Esophagus (tissue), 2 donors: ENCODE measurements around the gene PSME1. TPM values are rescaled to one million over a fixed set of nuclear protein-coding genes. Genes with fewer than 3 reads are reported as not detected.

Source experiments
- H3K27ac ChIP-seq, 2 donors: one replicate each; pipeline ENCODE4 v1.5.1; 2013; ENCODE audit warnings: low read depth in 2 of 2, mild to moderate bottlenecking in 2 of 2, inconsistent platforms in 1 of 2, low read length in 1 of 2, moderate library complexity in 1 of 2
- H3K27me3 ChIP-seq, 2 donors: one replicate each; pipeline ENCODE4 v1.6.1; 2013; ENCODE audit warnings: low read length in 2 of 2, control low read depth in 1 of 2, mild to moderate bottlenecking in 1 of 2; ENCODE audit not compliant: insufficient read depth in 2 of 2, control insufficient read depth in 1 of 2
- H3K36me3 ChIP-seq, 2 donors: one replicate each; pipeline ENCODE4 v1.6.1; 2013; ENCODE audit warnings: low read length in 1 of 2; ENCODE audit not compliant: control insufficient read depth in 2 of 2, insufficient read depth in 2 of 2
- H3K4me1 ChIP-seq, 2 donors: one replicate each; pipeline ENCODE4 v1.6.1; 2013; ENCODE audit warnings: low read length in 1 of 2; ENCODE audit not compliant: control insufficient read depth in 2 of 2, insufficient read depth in 2 of 2
- H3K4me3 ChIP-seq, 2 donors: one replicate each; pipeline ENCODE4 v1.5.1; 2013; ENCODE audit warnings: low read length in 2 of 2, mild to moderate bottlenecking in 2 of 2, low read depth in 1 of 2, moderate library complexity in 1 of 2
- H3K9me3 ChIP-seq, 2 donors: one replicate each; pipeline ENCODE4 v1.6.1; 2013; ENCODE audit warnings: mild to moderate bottlenecking in 2 of 2, low read depth in 1 of 2, low read length in 1 of 2, moderate library complexity in 1 of 2; ENCODE audit not compliant: control insufficient read depth in 2 of 2, insufficient read depth in 1 of 2
- WGBS, 2 donors: extraction: QIAGEN DNeasy Blood & Tissue Kit; methylation state at CpG; one replicate each; pipeline ENCODE4 v1.1.7; 2013; 5-methylcytosine and 5-hydroxymethylcytosine counted together
- polyA plus RNA-seq, 2 donors: library from polyadenylated mRNA; stranded (reverse); fragments of 200-250 nt; gene quantifications; one replicate each; pipeline ENCODE4 v1.2.3, GENCODE V29; 2013
- donor health status: healthy with polysubstance abuse.
- donor health status: Bipolar disorder and iron deficiency.

Gene PSME1
- polyA plus RNA-seq: 100 to 1,000 TPM; 146 to 198 TPM

DNA sequence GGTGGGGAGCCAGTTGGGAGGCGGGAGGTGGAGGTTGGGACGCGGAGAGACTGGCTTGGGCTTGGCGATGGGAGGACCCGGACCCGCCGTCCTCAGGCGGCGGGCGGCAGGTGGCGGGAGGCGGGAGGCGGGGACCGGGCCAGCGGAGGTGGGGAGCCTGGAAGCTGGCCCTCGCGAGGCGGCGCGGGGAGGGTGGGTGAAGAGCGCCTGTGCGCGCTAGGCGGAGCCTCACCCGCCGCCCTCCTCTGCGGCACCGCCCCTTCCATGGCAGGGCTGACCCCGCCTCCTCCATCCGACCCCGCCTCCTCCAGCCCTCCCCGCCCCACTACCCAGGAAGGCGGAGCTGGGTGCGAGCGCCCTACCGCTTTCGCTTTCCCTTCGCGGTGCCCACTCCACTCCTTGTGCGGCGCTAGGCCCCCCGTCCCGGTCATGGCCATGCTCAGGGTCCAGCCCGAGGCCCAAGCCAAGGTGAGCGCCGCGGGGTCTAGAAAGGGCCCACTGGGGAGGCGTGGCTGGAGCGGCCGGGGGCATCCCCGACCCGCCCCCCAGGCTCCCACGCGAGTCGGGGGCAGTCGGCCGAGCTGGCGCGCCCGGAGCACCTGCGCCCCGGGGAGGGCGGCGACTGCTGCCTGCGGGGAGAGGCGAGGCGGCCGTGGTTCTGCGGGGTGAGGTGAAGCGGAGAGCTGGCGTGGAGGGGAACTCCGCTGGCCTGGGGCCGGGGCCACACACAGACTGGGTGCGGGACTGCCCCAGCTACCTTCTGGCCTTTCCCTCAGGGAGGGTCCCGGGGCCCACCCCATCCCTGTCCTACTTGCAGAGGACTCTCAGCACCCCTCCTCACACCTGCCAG lies at the start of gene PSME1:
Gene PSME1, plus strand, starts transcription at position 361 of the 850 bp plus-strand sequence. Its CDS starts 69 bp downstream, at position 430.
- H3K9me3 ChIP-seq: no peaks in the 10 kb centered on the region
- WGBS, 2 donors: 0 to 1% methylated on average over 28 to 75 of the region's 75 CpGs
- H3K4me3 ChIP-seq: peak within 1 kb of the TSS; percentile 63 to 94
- no peaks in the 10 kb centered on the region for H3K27me3 ChIP-seq
- peak within 1 kb of the TSS; percentile 81 to 87 for H3K27ac ChIP-seq
- H3K4me1 ChIP-seq: peaks cover 13 to 15% of the 10 kb centered on the region in 2 donors
- peaks cover 3 to 14% of the 10 kb centered on the region in 2 donors for H3K36me3 ChIP-seq

DNA sequence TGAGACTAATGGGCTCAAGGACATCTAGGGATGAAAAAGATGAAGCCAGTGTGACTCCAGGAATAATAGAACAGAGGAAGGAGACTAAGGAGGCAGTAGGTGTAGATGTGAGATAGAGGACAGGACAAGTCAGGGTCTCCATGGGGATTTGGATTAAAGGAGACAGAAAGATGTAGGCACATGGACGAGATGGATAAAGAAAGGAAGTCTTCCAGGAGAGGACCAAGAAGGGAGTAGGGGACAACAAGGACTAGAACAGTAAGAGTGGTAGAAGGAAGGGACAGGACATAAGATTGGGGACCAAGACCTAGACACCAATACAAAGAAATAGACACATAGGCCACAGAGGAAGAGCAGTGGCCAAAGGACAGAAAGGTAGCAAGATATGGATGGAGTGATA lies 49.0 kb upstream of the PSME1 start:
- Histone ChIP-seq H3K27ac (no peak overlapping the region), H3K36me3 (no peaks in the 10 kb centered on the region), H3K4me1 (no peaks in the 10 kb centered on the region), H3K4me3 (no peak overlapping the region), H3K9me3 (no peaks in the 10 kb centered on the region), H3K27me3 (no peaks in the 10 kb centered on the region)
- 78 to 87% methylated on average over 1 of the region's 1 CpG for WGBS, 2 donors

GRCh38 chr14:24088095-24088494 lies 47.9 kb upstream of the PSME1 start:
- Histone ChIP-seq H3K4me3 (no peak overlapping the region), H3K4me1 (no peaks in the 10 kb centered on the region), H3K36me3 (no peaks in the 10 kb centered on the region), H3K27ac (no peak overlapping the region), H3K27me3 (no peaks in the 10 kb centered on the region), H3K9me3 (no peaks in the 10 kb centered on the region)
- 79 to 88% methylated on average over 2 of the region's 2 CpGs for WGBS, 2 donors

- H3K4me1 ChIP-seq: peaks cover 0 to 4% of the 10 kb centered on the region in 2 donors
- no peak overlapping the region for H3K4me3 ChIP-seq
- H3K36me3 ChIP-seq: no peaks in the 10 kb centered on the region
- no peaks in the 10 kb centered on the region for H3K27me3 ChIP-seq
- no peak overlapping the region for H3K27ac ChIP-seq
- WGBS, 2 donors: 83 to 93% methylated on average over 4 to 6 of the region's 6 CpGs
- H3K9me3 ChIP-seq: no peaks in the 10 kb centered on the region
Measured at GRCh38 chr14:24089890-24090289, 46.1 kb upstream of the PSME1 start.

DNA sequence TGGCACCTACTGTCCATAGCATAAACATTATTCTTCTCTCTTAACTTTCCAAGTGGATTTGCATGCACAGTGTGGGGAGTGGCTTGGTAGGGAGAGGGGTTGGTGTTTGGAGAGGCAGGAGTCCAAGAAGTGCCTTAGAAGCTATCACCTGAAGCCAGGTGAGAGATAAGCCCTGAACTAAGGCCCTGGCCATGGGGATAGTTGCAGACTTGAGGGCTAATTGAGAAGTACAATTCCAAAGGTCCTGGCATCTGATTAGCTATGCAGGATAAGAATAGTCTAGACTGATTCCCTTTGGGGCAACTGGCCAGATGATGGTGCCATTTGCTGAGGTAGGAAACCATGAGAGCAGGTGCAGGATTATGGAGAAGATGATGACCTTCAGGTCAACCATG lies 43.9 kb upstream of the PSME1 start:
- Histone ChIP-seq H3K9me3 (no peaks in the 10 kb centered on the region), H3K4me1 (peaks cover 2 to 13% of the 10 kb centered on the region in 2 donors)

DNA sequence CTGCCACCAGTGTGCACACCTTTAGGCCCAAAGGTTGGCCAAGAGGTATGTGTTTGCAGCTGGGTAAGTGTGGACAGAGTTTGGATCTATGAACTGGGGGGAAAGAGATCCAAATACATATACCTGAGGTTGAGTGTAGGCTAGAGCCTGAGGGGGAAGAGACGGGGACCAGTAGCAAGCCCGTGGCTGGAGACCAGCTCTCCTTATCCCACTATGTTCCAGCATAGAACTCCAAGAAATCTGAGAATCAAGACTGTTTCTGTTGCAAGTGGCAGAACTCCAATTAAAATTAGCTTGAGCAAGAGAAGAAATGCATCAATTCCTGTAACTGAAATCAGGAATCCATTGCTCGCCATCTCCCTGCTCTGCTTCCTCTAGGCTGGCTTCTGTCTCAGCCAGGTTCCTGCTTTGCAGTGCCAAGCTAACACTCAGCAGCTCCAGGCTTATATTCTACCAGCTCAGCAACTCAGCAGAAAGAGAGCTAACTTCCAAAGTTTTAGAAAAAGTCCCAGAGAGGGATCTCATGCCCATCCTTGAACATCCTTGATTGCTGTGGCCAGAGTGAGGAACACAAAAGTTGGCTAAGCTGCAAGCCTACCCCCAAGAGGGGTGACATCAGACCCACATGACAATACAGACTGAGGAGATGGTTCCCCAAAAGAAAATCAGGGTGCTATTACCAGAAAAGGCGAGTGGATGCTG lies 43.3 kb upstream of the PSME1 start:
- 83 to 89% methylated on average over 4 of the region's 4 CpGs for WGBS, 2 donors
- Histone ChIP-seq H3K27ac (peak overlapping the region in 1 of 2 donors; percentile 98), H3K36me3 (no peaks in the 10 kb centered on the region), H3K4me1 (peaks cover 2 to 13% of the 10 kb centered on the region in 2 donors), H3K9me3 (no peaks in the 10 kb centered on the region), H3K4me3 (no peak overlapping the region), H3K27me3 (no peaks in the 10 kb centered on the region)

More for the DNA sequence above, 43.9 kb upstream of the PSME1 start:
- no peaks in the 10 kb centered on the region for H3K27me3 ChIP-seq
- no peaks in the 10 kb centered on the region for H3K36me3 ChIP-seq
- no peak overlapping the region for H3K27ac ChIP-seq
- no peak overlapping the region for H3K4me3 ChIP-seq

DNA sequence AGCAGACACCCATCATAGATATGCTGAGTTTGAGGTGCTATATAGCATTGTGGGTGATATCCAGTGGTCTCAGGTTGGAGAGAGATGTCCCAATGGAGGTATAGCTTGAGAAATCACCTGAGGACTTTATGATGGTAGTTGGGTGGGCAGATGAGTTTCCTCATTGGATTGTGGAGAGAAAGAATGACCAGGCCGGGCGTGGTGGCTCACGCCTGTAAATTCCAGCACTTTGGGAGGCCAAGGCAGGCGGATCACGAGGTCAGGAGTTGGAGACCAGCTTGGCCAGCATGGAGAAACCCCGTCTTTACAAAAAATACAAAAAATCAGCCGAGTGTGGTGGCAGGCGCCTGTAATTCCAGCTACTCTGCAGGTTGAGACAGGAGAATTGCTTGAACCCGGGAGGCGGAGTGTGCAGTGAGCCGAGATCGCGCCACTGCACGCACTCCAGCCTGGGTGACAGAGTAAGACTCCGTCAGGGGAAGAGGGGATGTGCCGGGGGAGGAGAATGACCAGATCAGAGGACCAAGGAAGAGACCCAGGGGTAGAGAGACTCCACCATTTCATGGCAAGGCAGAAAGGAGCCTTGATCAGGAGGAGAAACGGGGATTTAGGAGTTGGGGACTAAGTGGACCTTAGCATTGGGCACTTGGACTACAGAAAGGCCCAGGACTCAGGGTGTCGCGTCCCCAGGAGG lies 42.6 kb upstream of the PSME1 start:
- Histone ChIP-seq H3K9me3 (no peaks in the 10 kb centered on the region), H3K27me3 (no peaks in the 10 kb centered on the region)
- WGBS, 2 donors: 67 to 76% methylated on average over 19 of the region's 19 CpGs

DNA sequence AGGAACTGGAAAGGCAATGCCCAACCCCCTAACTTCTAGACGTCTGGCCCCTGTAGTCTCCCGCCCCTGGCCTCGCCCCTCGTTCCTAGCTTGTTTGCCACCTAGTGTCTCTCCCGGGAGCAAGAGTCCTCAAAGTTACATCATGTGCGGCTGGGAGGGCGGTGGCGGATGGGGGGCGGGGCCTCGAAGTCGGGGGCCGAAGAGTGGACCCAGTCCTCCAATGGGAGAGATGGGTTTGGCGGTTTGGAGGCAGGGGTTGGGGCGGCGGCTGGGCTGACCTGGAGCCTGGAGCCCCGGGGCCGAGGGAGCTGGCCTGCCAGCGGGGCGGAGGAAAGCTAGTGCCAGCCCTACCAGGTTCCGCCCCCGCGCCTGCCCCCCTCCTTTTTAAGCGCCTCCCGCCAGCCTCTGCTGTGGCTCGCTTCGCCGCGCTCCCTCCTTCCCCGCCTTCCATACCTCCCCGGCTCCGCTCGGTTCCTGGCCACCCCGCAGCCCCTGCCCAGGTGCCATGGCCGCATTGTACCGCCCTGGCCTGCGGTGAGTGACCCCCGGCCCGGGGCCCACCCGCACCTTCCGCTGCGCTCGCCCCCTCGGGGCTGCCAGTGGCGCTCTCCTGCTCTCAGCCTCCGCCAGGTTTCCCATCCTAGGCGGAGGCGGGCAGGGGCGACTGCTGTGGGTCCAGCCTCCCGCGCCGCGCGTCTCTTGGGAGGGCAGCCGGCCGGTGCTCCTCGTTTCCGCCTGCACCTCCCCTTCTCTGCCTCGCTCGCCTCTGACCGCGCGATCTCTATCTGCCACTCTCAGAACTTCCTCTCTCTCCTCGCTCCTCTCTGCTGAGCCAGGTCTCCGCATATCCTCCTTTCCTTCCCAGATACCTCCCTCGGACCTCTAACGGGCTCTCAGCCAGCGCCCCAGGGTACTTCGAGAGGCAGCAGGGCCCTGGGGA lies 41.8 kb upstream of the PSME1 start, which contains the start of gene PCK2:
Gene PCK2, plus strand, starts transcription at position 411 of the 940 bp plus-strand sequence. Its CDS starts 95 bp downstream, at position 506.
- Histone ChIP-seq H3K4me1 (peaks cover 2 to 15% of the 10 kb centered on the region in 2 donors), H3K27me3 (no peaks in the 10 kb centered on the region), H3K27ac (peak within 1 kb of the TSS; percentile 97 to 98), H3K4me3 (peak within 1 kb of the TSS; percentile 70 to 86), H3K36me3 (peaks cover 3% of the 10 kb centered on the region in 2 donors), H3K9me3 (no peaks in the 10 kb centered on the region)
- 0 to 1% methylated on average over 41 to 68 of the region's 68 CpGs for whole genome bisulfite sequencing, 2 donors

More for the DNA sequence above, 42.6 kb upstream of the PSME1 start:
- Histone ChIP-seq H3K27ac (peak overlapping the region; percentile 97 to 98), H3K4me3 (peak overlapping the region; percentile 70 to 86), H3K36me3 (peaks cover 2 to 3% of the 10 kb centered on the region in 2 donors), H3K4me1 (peaks cover 2 to 13% of the 10 kb centered on the region in 2 donors)
